ENCODE data around the gene LEP.

GRCh38 chr7:128266529-128266882 is 25.4 kb downstream of the LEP start:
- TF ChIP-seq, protein P1, sequence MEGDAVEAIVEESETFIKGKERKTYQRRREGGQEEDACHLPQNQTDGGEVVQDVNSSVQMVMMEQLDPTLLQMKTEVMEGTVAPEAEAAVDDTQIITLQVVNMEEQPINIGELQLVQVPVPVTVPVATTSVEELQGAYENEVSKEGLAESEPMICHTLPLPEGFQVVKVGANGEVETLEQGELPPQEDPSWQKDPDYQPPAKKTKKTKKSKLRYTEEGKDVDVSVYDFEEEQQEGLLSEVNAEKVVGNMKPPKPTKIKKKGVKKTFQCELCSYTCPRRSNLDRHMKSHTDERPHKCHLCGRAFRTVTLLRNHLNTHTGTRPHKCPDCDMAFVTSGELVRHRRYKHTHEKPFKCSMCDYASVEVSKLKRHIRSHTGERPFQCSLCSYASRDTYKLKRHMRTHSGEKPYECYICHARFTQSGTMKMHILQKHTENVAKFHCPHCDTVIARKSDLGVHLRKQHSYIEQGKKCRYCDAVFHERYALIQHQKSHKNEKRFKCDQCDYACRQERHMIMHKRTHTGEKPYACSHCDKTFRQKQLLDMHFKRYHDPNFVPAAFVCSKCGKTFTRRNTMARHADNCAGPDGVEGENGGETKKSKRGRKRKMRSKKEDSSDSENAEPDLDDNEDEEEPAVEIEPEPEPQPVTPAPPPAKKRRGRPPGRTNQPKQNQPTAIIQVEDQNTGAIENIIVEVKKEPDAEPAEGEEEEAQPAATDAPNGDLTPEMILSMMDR (IDR thresholded peaks at IDR 0.05) = no peak
- TF ChIP-seq POLR2AphosphoS5 (IDR thresholded peaks at IDR 0.05) = no peak
